GM19351 (cell line): ENCODE measurements around the gene SDR42E1.

Source experiments
- ATAC-seq: cut with Tn5 transposase; IDR thresholded peaks from one replicate; pipeline ENCODE4 v1.9.1; 2021; ENCODE audit warnings: mild to moderate bottlenecking, moderate library complexity; ENCODE audit not compliant: unreplicated experiment

SDR42E1 gene

GRCh38 chr16:82011199-82011641 is at the start of gene SDR42E1:
Gene SDR42E1 (minus strand): TSS chr16:82011470. CDS start chr16:82000858, 10,612 bp downstream.
- ATAC-seq, result peak; percentile 97

- ATAC-seq, result no peak
Observed at GRCh38 chr16:82059983-82060421, 48.7 kb upstream of the SDR42E1 start.

- ATAC-seq, result no peak
Observed at GRCh38 chr16:82059161-82059982, 48.1 kb upstream of the SDR42E1 start.

- ATAC-seq, result no peak
Observed at GRCh38 chr16:82056550-82056896, 45.3 kb upstream of the SDR42E1 start.

- no peak for ATAC-seq
Observed at GRCh38 chr16:82055728-82056549, 44.7 kb upstream of the SDR42E1 start.

- no peak for ATAC-seq
Observed at GRCh38 chr16:82055117-82055516, 43.8 kb upstream of the SDR42E1 start.

- no peak for ATAC-seq
Observed at GRCh38 chr16:82051656-82052055, 40.4 kb upstream of the SDR42E1 start.

- no peak for ATAC-seq
Observed at GRCh38 chr16:82050909-82051357, 39.7 kb upstream of the SDR42E1 start.

- no peak for ATAC-seq
Observed at GRCh38 chr16:82050506-82050905, 39.2 kb upstream of the SDR42E1 start.

GRCh38 chr16:82049484-82049883 is 38.2 kb upstream of the SDR42E1 start:
- ATAC-seq, result no peak

GRCh38 chr16:82047787-82048186 is 36.5 kb upstream of the SDR42E1 start:
- no peak for ATAC-seq

- ATAC-seq, result no peak
Observed at GRCh38 chr16:82047374-82047773, 36.1 kb upstream of the SDR42E1 start.

GRCh38 chr16:82046941-82047340 is 35.7 kb upstream of the SDR42E1 start:
- ATAC-seq, result no peak

GRCh38 chr16:82046541-82046940 is 35.3 kb upstream of the SDR42E1 start:
- no peak for ATAC-seq

- ATAC-seq, result no peak
Observed at GRCh38 chr16:82045465-82045864, 34.2 kb upstream of the SDR42E1 start.

GRCh38 chr16:82044585-82044911 is 33.3 kb upstream of the SDR42E1 start:
- no peak for ATAC-seq

- no peak for ATAC-seq
Observed at GRCh38 chr16:82043680-82044584, 32.7 kb upstream of the SDR42E1 start.

GRCh38 chr16:82042846-82043245 is 31.6 kb upstream of the SDR42E1 start:
- no peak for ATAC-seq

GRCh38 chr16:82042144-82042543 is 30.9 kb upstream of the SDR42E1 start:
- ATAC-seq, result no peak

GRCh38 chr16:82041542-82041941 is 30.3 kb upstream of the SDR42E1 start:
- ATAC-seq, result no peak

GRCh38 chr16:82040296-82040695 is 29.0 kb upstream of the SDR42E1 start:
- no peak for ATAC-seq
